ENCODE measurements around the gene HIVEP3. TPM values are rescaled to one million over a fixed set of nuclear protein-coding genes. Genes with fewer than 3 reads are reported as not detected.

Gene HIVEP3
- total RNA-seq, 2 experiments from 2014 or later, result 18.6 to 20.4 TPM

DNA sequence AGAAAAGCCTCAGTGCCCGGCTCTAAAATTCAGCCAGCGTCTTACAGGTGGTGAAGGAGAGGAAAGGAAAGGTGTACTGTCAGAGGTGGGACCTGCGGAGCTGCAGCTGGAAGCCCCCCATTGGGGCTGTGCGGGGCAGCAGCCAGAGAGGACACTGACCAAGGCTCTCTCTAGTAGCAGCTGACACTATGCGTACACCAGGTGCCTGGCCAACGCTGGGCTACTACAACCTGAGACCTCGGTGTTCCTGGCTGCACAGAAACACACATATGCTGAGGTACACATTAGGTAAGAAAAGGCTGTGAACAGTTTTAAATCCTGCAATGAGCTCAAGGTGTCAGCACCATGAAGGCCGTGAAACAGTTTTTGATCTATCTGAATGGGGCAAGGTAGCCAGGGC lies 378.7 kb downstream of the HIVEP3 start:
- ChIA-PET POLR2A (no interaction called here), CTCF (interaction anchor here (1.3 kb wide), 1 partner anchor 24 kb away, joined by 4 read pairs; no protein-coding TSS in a partner anchor)
- intact Hi-C loops (cut with micrococcal nuclease), result no loop called here
- no peak for ATAC-seq
- peaks cover 35% of the 10 kb centered on the region for H3K36me3 Mint-ChIP-seq (ENCODE audit: low read depth)
- no peaks in the 10 kb centered on the region for H3K9me3 Mint-ChIP-seq
- H3K27ac Mint-ChIP-seq, result no peak overlapping the region
- TF ChIP-seq CTCF (IDR thresholded peaks at IDR 0.05), result no peak
- no peak for DNase-seq
- H3K4me1 Mint-ChIP-seq (ENCODE audit: low read depth), result no peaks in the 10 kb centered on the region
- H3K4me3 Mint-ChIP-seq, result no peak overlapping the region
- H3K27me3 Mint-ChIP-seq, result no peaks in the 10 kb centered on the region

DNA sequence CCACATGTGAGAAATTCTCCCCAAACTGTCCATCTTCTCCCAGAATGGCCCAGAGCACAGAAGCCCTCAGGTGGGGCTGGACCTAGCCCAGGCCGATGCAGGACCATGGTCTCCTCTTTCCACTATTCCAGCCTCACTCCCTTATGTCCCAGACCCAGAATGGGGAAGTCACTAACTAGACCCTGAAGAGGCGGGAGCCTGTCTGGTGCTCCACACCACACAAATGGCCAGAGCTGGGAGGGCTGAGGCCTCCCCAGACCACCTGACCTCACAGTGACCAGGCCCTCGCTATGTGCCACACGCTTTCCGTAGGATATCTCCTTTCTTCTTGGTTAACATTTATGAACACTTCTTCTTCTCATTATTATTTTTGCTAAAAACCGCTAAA lies 379.3 kb downstream of the HIVEP3 start:
- H3K27me3 Mint-ChIP-seq, result no peaks in the 10 kb centered on the region
- ChIA-PET POLR2A (no interaction called here), CTCF (no interaction called here)
- H3K4me3 Mint-ChIP-seq, result no peak overlapping the region
- no peaks in the 10 kb centered on the region for H3K4me1 Mint-ChIP-seq (ENCODE audit: low read depth)
- ATAC-seq, result no peak
- H3K27ac Mint-ChIP-seq, result no peak overlapping the region
- no peaks in the 10 kb centered on the region for H3K9me3 Mint-ChIP-seq
- no peak for DNase-seq
- TF ChIP-seq CTCF (IDR thresholded peaks at IDR 0.05), result no peak
- peaks cover 39% of the 10 kb centered on the region for H3K36me3 Mint-ChIP-seq (ENCODE audit: low read depth)
- intact Hi-C loops (cut with micrococcal nuclease), result no loop called here

DNA sequence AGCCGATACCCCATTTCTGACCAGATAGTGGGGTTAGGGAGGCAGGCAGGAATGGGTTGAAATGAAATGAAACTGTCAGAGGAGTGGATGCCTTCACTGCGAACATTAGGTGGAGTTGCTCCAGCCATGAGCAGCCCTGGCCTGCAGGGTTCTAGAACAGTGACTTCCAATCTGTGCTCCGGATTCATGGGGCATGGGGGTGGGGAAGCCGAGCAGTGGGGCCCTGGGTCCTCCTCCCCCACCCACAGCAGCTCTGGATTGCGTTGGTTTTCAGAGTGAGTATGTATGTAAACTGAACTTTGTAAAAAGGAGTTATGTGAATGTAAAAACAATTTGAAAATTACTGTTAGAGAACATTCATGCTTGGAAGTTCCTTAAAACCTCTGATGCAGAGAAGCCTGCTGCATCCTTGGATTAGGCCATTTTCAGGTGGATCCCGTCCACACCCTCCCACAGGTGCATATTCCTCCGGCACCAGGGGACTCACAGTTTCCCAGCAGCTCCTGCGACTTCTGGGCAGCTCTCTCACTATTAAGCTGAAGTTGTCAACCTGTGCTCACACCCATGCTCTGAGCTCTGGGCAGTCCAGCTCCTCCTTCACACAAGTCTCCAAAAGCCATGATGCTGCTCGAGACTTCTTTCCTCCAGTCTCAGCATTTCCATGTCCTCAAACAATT lies 379.8 kb downstream of the HIVEP3 start:
- no peak for TF ChIP-seq CTCF (IDR thresholded peaks at IDR 0.05)
- DNase-seq (no peak), ATAC-seq (no peak)
- H3K4me3 Mint-ChIP-seq, result no peak overlapping the region
- CTCF ChIA-PET, result interaction anchor here (1.7 kb wide), 1 partner anchor 15 kb away, joined by 4 read pairs; no protein-coding TSS in a partner anchor
- H3K4me1 Mint-ChIP-seq (ENCODE audit: low read depth), result no peaks in the 10 kb centered on the region
- POLR2A ChIA-PET, result no interaction called here
- H3K36me3 Mint-ChIP-seq (ENCODE audit: low read depth), result peaks cover 41% of the 10 kb centered on the region
- no peaks in the 10 kb centered on the region for H3K9me3 Mint-ChIP-seq
- intact Hi-C loops (cut with micrococcal nuclease), result no loop called here
- no peaks in the 10 kb centered on the region for H3K27me3 Mint-ChIP-seq
- no peak overlapping the region for H3K27ac Mint-ChIP-seq

DNA sequence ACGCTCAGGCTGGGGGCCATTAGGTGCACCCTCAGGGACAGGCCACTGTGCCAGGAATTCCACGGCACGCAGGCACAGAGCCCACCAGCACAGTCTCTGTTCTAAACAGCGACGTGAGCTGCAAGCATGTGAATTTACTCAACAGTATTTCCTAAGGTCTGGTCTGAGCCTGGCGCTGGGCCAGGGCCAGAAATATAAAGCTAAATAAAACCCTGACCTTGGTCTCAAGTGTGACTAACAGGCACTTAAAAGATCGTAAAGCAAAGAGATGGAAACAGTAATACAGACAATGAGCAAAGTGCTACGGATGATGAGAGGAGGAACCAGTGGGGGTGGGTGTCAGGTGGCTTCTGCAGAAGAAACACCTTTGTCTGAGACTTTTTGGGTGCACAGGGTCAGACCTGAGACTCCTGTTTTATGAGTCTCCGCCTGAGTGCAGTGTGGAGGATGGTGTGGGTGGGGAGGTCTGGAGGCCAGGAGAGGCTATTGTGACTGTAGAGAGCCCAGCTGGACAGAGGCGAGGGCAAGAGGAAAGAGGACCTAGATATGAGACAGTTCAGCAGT lies 380.9 kb downstream of the HIVEP3 start:
- H3K4me3 Mint-ChIP-seq, result no peak overlapping the region
- POLR2A ChIA-PET, result no interaction called here
- H3K9me3 Mint-ChIP-seq, result no peaks in the 10 kb centered on the region
- no peaks in the 10 kb centered on the region for H3K4me1 Mint-ChIP-seq (ENCODE audit: low read depth)
- DNase-seq, result no peak
- ATAC-seq, result no peak
- CTCF ChIA-PET, result interaction anchor here (1.7 kb wide), 1 partner anchor 16 kb away, joined by 4 read pairs; no protein-coding TSS in a partner anchor
- no peak for TF ChIP-seq CTCF (IDR thresholded peaks at IDR 0.05)
- H3K36me3 Mint-ChIP-seq (ENCODE audit: low read depth), result peaks cover 40% of the 10 kb centered on the region
- H3K27me3 Mint-ChIP-seq, result no peaks in the 10 kb centered on the region
- H3K27ac Mint-ChIP-seq, result no peak overlapping the region
- intact Hi-C loops (cut with micrococcal nuclease), result no loop called here

- peaks cover 36% of the 10 kb centered on the region for H3K36me3 Mint-ChIP-seq (ENCODE audit: low read depth)
- H3K27ac Mint-ChIP-seq, result no peak overlapping the region
- no peak overlapping the region for H3K4me3 Mint-ChIP-seq
- ATAC-seq (no peak), DNase-seq (no peak)
- ChIA-PET CTCF (interaction anchor here (1.7 kb wide), 1 partner anchor 17 kb away, joined by 4 read pairs; no protein-coding TSS in a partner anchor), POLR2A (no interaction called here)
- TF ChIP-seq CTCF (IDR thresholded peaks at IDR 0.05), result no peak
- intact Hi-C loops (cut with micrococcal nuclease), result no loop called here
- H3K4me1 Mint-ChIP-seq (ENCODE audit: low read depth), result no peaks in the 10 kb centered on the region
- H3K9me3 Mint-ChIP-seq, result no peaks in the 10 kb centered on the region
- no peaks in the 10 kb centered on the region for H3K27me3 Mint-ChIP-seq
Observed at GRCh38 chr1:41537251-41537650, 381.5 kb downstream of the HIVEP3 start.
